Measurements from ENCODE around the gene ANKRD30BL. TPM values are rescaled to one million over a fixed set of nuclear protein-coding genes. Genes with fewer than 3 reads are reported as not detected.
"Not testable (repeated sequence)": the region's sequence is repeated elsewhere in the genome, so short reads cannot be mapped to it uniquely, and the experiment has no call there.

ANKRD30BL gene, protein sequence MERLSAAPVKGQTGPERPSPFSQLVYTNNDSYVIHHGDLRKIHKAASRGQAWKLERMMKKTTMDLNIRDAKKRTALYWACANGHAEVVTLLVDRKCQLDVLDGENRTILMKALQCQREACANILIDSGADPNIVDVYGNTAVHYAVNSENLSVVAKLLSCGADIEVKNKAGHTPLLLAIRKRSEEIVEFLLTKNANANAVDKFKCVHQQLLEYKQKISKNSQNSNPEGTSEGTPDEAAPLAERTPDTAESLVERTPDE
- total RNA-seq (not detected), total RNA-seq (0 to 0.15 reads per million in 2 donors)

DNA sequence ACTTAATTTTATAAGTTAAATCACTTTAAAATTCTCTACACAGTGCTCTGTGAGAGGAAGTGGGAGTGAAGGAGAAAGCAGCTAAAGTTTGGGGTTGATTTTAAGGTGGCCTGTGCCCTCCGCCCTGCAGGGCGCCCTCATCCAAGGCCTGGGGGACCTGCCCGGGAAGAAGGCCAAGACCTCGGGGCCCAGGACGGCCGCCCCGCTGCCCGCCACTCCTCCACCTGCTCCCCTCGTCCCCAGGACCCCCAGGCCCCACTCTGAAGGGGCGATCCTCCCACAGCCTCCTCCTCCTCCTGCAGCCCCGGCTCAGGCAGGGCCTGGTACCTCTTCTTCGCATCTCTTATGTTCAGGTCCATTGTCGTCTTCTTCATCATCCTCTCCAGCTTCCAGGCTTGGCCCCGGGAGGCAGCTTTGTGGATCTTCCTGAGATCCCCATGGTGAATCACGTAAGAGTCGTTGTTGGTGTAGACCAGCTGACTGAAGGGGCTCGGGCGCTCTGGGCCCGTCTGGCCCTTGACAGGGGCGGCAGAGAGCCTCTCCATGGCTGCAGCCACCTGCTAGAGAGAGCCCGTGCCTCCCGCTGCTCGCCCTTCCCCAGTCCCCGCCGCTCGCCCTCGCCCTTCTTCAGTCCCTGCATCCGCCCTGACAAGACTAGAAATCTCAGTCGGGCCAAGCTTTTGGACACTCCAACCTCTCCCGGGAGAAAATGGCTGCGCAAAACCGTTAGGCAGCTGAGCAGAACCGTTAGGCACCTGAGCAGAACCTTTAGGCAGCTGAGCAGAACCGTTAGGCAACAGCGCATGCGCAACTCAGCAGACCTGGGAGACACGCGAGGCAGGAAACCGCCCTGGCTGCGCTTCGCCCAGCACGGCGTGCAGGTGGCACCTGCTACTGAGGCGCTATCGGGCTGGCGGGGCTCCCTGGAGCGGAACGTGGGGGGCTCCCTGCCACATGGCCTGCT lies at the start of gene ANKRD30BL:
TSS of gene ANKRD30BL (minus strand) at position 792 of the 964 bp plus-strand sequence. CDS start at position 545, 247 bp downstream.
- not testable (repeated sequence) for H3K4me1 Mint-ChIP-seq; H3K9me3 ChIP-seq (ENCODE audit: control insufficient read depth, low read length, poor library complexity, severe bottlenecking); DNase-seq; H3K36me3 Mint-ChIP-seq (ENCODE audit: low read depth); H3K27ac Mint-ChIP-seq; ATAC-seq; H3K27me3 Mint-ChIP-seq; H3K4me3 Mint-ChIP-seq

DNA sequence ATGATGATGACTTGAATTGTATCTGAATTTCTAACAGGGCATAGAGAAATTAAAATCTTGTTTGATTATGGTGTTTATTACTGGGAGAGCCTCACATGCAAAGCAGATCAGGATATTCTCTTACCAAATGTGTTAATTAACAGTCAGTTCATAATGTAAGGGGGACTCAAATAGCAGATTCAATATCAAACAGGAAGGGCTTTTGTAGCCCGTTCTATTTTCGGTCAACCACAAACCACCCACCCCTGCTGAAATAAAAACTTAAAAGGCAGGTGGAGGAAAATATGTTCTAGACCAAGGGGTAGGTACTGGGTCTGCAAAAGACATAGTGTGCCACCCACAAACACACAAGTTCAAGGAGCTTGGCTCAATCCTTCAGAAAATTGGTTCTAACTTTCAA lies 41.1 kb upstream of the ANKRD30BL start:
- not testable (repeated sequence) for H3K9me3 ChIP-seq (ENCODE audit: control insufficient read depth, low read length, poor library complexity, severe bottlenecking); DNase-seq; H3K27me3 Mint-ChIP-seq; H3K27ac Mint-ChIP-seq; H3K4me1 Mint-ChIP-seq; H3K36me3 Mint-ChIP-seq (ENCODE audit: low read depth); H3K4me3 Mint-ChIP-seq; ATAC-seq

DNA sequence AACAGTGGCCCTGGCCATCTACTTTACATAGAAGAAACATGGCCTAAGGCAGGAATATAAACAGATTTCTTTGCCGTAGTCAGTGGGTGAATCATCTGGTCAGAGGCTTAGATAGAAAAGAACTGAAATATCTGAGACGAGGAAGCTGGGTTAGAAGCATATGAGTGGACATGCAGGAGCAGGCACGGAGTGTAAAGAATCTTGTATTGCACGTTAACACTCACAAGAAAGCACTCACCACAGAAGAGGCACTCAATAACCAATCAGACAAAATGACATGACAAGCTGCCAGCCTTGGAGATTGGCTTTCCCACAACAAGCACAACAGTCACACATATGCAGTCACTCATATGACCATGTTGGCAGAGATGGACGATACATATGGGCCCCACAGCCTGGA lies 31.1 kb upstream of the ANKRD30BL start:
- not testable (repeated sequence) for H3K36me3 Mint-ChIP-seq (ENCODE audit: low read depth); H3K27ac Mint-ChIP-seq; H3K9me3 ChIP-seq (ENCODE audit: control insufficient read depth, low read length, poor library complexity, severe bottlenecking); ATAC-seq; H3K27me3 Mint-ChIP-seq; H3K4me1 Mint-ChIP-seq; H3K4me3 Mint-ChIP-seq; DNase-seq

DNA sequence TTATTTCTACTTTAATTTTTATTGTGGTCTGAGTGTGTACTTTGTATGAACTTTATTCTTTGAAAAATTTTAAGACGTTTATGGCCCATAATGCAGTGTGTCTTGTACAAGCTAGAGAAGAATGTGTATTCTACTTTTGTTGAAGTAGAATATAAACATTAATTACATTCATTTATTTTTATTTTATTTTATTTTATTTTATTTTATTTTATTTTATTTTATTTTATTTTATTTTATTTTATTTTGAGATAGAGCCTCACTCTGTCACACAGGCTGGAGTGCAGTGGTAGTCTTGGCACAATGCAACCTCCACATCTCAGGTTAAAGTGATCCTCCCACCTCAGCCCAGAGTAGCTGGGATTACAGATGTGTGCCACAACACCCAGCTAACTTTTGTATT lies 5.3 kb upstream of the ANKRD30BL start:
- not testable (repeated sequence) for H3K36me3 Mint-ChIP-seq (ENCODE audit: low read depth); H3K4me3 Mint-ChIP-seq; H3K4me1 Mint-ChIP-seq; H3K27ac Mint-ChIP-seq; H3K27me3 Mint-ChIP-seq; ATAC-seq; DNase-seq; H3K9me3 ChIP-seq (ENCODE audit: control insufficient read depth, low read length, poor library complexity, severe bottlenecking)

DNA sequence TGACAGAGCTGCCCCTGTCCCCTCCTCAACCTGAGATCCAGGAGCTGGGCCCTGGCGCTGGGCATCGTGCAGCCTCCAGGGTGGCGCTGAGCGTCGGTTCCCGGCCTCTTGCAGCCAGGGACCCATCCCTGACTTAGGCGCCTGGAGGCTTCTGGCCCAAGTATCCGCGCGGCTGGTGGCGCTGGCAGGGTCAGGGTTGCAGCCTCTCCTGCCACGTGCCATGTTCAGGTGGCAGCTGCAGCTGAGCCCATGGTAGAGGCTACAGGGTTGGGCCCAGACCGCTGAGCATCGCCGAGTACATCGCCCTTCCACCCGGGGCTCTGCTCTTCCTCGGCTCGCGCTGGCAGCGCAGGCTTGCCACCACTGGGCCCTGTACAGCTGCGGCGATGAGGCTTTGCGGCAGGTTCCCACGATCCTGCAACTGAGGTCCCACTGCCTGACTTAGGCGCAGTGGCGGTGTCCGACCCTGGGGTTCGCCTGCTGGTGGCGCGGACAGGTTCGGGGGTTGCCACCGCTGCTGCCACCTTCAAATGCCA lies 441 bp upstream of the ANKRD30BL start:
- ATAC-seq; H3K27me3 Mint-ChIP-seq; H3K36me3 Mint-ChIP-seq (ENCODE audit: low read depth); H3K4me1 Mint-ChIP-seq; H3K4me3 Mint-ChIP-seq; DNase-seq; H3K9me3 ChIP-seq (ENCODE audit: control insufficient read depth, low read length, poor library complexity, severe bottlenecking); H3K27ac Mint-ChIP-seq: not testable (repeated sequence)

DNA sequence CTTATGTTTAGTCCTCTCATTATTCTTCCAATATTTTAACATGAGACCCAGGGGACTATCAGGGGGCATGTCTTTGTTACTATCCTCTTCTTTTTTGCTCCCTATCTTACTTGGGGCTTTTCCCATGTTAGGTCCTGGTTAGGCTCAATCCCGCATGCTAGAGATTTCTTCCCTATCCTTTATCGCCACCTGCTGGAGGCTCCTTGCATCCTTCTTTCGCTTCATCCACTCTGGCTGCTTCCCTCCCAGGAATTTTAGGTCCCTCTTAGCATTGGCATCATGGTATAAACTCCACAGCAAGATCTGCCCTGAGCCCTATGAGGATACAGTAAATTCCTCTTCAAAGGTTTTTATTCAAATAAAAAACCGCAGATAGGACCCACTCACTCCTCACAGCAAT lies 15.0 kb downstream of the ANKRD30BL start:
- not testable (repeated sequence) for H3K36me3 Mint-ChIP-seq (ENCODE audit: low read depth); DNase-seq; H3K4me3 Mint-ChIP-seq; H3K4me1 Mint-ChIP-seq; H3K27ac Mint-ChIP-seq; ATAC-seq; H3K27me3 Mint-ChIP-seq; H3K9me3 ChIP-seq (ENCODE audit: control insufficient read depth, low read length, poor library complexity, severe bottlenecking)
